Peyer's patch (tissue), 4 donors: ENCODE results near the gene VGLL2. TPM values are rescaled to one million over a fixed set of nuclear protein-coding genes. Genes with fewer than 3 reads are reported as not detected.

Experiments used
- DNase-seq, 3 donors: peaks; one replicate each; pipeline ENCODE4 v3.0.0-alpha.2; 2017 to 2019
- H3K27ac ChIP-seq, 4 donors: fragments of 200-600 bp; sonication (generic); one replicate each; pipeline ENCODE4 v1.5.1; 2016 to 2019
- H3K27me3 ChIP-seq, 2 donors: fragments of 200-600 bp; sonication (generic); one replicate each; pipeline ENCODE4 v1.5.1; 2019
- H3K36me3 ChIP-seq, 3 donors: fragments of 200-600 bp; sonication (generic); one replicate each; pipeline ENCODE4 v1.5.1; 2016 to 2019
- H3K4me1 ChIP-seq, 4 donors: fragments of 200-600 bp; sonication (generic); one replicate each; pipeline ENCODE4 v1.5.1; 2016 to 2019
- H3K4me3 ChIP-seq, 4 donors: fragments of 200-600 bp; sonication (generic); 1 replicate in 3 of 4; 2 replicates in 1 of 4; pipeline ENCODE4 v1.5.1; 2016 to 2019; ENCODE audit warnings: mild to moderate bottlenecking in 1 of 4
- H3K9me3 ChIP-seq, 4 donors: fragments of 200-600 bp; sonication (generic); one replicate each; pipeline ENCODE4 v1.5.1; 2016 to 2019; ENCODE audit warnings: mild to moderate bottlenecking in 1 of 4
- POLR2A ChIP-seq, 2 donors: fragments of 450-650 bp; IDR thresholded peaks; one replicate each; pipeline ENCODE4 v1.5.1; 2017; ENCODE audit warnings: antibody characterized with exemption in 2 of 2, mild to moderate bottlenecking in 2 of 2, moderate library complexity in 2 of 2
- total RNA-seq, 4 donors: library from RNA; depleted of rRNA; stranded (reverse); fragments of >200 nt; gene quantifications; one replicate each; pipeline ENCODE4 v1.1.0, GENCODE V29; 2016
- TF ChIP-seq, protein P1 (sequence below), 6 experiments: fragments of 450-650 bp in 4 of 6; fragments of 200-600 bp in 2 of 6; sonication (generic) in 1 of 6; IDR thresholded peaks; one replicate each; pipeline ENCODE4 v1.5.1; 2017 to 2019; ENCODE audit warnings: antibody characterized with exemption in 6 of 6, mild to moderate bottlenecking in 3 of 6, moderate library complexity in 1 of 6

Gene VGLL2
- total RNA-seq, 4 donors from 2014 or later: not detected

DNA sequence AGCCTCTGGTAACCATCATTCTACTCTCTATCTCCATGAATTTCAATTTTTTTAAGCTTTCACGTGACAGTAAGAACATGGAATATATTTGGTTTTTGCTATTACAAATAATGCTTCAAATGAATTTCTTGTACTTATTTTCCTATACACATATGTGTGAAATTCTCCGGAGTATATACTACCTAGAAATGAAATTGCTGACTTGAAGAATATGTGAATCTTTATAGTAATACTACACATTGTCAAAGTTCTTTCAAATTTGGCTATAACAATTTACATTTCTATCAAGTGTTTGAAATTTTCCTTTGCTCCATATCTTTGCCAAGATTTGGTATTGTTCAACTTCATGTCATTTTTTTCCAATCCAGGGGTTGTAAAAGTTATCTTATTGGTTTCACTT is 11.6 kb upstream of the VGLL2 start:
- no peak for DNase-seq
- Histone ChIP-seq H3K27me3 (no peaks in the 10 kb centered on the region), H3K27ac (no peak overlapping the region), H3K9me3 (no peaks in the 10 kb centered on the region), H3K36me3 (no peaks in the 10 kb centered on the region), H3K4me3 (no peak overlapping the region), H3K4me1 (no peaks in the 10 kb centered on the region)
- TF ChIP-seq, protein P1, sequence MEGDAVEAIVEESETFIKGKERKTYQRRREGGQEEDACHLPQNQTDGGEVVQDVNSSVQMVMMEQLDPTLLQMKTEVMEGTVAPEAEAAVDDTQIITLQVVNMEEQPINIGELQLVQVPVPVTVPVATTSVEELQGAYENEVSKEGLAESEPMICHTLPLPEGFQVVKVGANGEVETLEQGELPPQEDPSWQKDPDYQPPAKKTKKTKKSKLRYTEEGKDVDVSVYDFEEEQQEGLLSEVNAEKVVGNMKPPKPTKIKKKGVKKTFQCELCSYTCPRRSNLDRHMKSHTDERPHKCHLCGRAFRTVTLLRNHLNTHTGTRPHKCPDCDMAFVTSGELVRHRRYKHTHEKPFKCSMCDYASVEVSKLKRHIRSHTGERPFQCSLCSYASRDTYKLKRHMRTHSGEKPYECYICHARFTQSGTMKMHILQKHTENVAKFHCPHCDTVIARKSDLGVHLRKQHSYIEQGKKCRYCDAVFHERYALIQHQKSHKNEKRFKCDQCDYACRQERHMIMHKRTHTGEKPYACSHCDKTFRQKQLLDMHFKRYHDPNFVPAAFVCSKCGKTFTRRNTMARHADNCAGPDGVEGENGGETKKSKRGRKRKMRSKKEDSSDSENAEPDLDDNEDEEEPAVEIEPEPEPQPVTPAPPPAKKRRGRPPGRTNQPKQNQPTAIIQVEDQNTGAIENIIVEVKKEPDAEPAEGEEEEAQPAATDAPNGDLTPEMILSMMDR (IDR thresholded peaks at IDR 0.05): no peak
- no peak for TF ChIP-seq POLR2A (IDR thresholded peaks at IDR 0.05)

- Histone ChIP-seq H3K9me3 (no peaks in the 10 kb centered on the region), H3K27me3 (peaks cover 0 to 39% of the 10 kb centered on the region in 2 donors)
- TF ChIP-seq POLR2A (IDR thresholded peaks at IDR 0.05): no peak
- TF ChIP-seq, protein P1 (IDR thresholded peaks at IDR 0.05): no peak
These were observed 2.6 kb upstream of the VGLL2 start for GRCh38 chr6:117262799-117263198.

GRCh38 chr6:117263353-117263927 is 1.9 kb upstream of the VGLL2 start:
- Histone ChIP-seq H3K9me3 (no peaks in the 10 kb centered on the region), H3K27me3 (peaks cover 0 to 44% of the 10 kb centered on the region in 2 donors), H3K4me1 (peaks cover 0 to 23% (median 3%) of the 10 kb centered on the region in 4 donors), H3K27ac (no peak overlapping the region), H3K36me3 (no peaks in the 10 kb centered on the region), H3K4me3 (no peak overlapping the region)
- DNase-seq: no peak
- TF ChIP-seq, protein P1 (IDR thresholded peaks at IDR 0.05): no peak
- no peak for TF ChIP-seq POLR2A (IDR thresholded peaks at IDR 0.05)

More at GRCh38 chr6:117262799-117263198, 2.6 kb upstream of the VGLL2 start:
- DNase-seq: no peak
- no peak overlapping the region for H3K4me3 ChIP-seq
- peaks cover 0 to 23% (median 3%) of the 10 kb centered on the region in 4 donors for H3K4me1 ChIP-seq
- H3K36me3 ChIP-seq: no peaks in the 10 kb centered on the region
- H3K27ac ChIP-seq: no peak overlapping the region

DNA sequence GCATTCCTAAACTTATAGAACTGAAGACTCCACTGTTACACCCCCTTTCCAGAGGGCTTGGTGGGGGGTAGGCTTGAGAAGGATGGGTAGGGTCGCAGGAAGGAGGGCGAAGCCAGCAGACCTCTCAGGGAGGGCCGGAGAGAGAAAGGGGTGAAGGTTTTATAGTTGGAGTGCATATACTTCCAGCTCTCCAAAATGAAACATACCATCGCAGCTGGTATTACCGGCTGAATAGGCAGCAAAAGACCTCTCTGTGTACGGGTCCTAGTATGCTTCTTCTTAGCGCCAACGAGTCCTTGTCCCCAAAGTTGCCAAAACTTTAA is 1.0 kb upstream of the VGLL2 start:
- no peak overlapping the region for H3K27ac ChIP-seq
- no peak for DNase-seq
- no peaks in the 10 kb centered on the region for H3K36me3 ChIP-seq
- peaks cover 0 to 52% of the 10 kb centered on the region in 2 donors for H3K27me3 ChIP-seq
- H3K9me3 ChIP-seq: no peaks in the 10 kb centered on the region
- H3K4me3 ChIP-seq: peak overlapping the region in 2 of 4 donors; percentile 33 to 38
- no peak for TF ChIP-seq POLR2A (IDR thresholded peaks at IDR 0.05)
- TF ChIP-seq, protein P1 (IDR thresholded peaks at IDR 0.05): no peak
- H3K4me1 ChIP-seq: peaks cover 0 to 23% (median 3%) of the 10 kb centered on the region in 4 donors

GRCh38 chr6:117264692-117265409 is 507 bp upstream of the VGLL2 start:
- peak overlapping the region in 3 of 4 donors; percentile 10 to 38 (median 33) for H3K4me3 ChIP-seq
- H3K27ac ChIP-seq: no peak overlapping the region
- peaks cover 0 to 58% of the 10 kb centered on the region in 2 donors for H3K27me3 ChIP-seq
- H3K4me1 ChIP-seq: peaks cover 0 to 24% (median 3%) of the 10 kb centered on the region in 4 donors
- no peaks in the 10 kb centered on the region for H3K9me3 ChIP-seq
- H3K36me3 ChIP-seq: no peaks in the 10 kb centered on the region
- TF ChIP-seq, protein P1 (IDR thresholded peaks at IDR 0.05): no peak
- no peak for TF ChIP-seq POLR2A (IDR thresholded peaks at IDR 0.05)
- DNase-seq: no peak
